Measurements from ENCODE around the gene DDI1.

GRCh38 chr11:104009744-104010143, 26.7 kb upstream of the DDI1 start:
- TF ChIP-seq POLR2A (IDR thresholded peaks at IDR 0.05) (no peak), CTCF (IDR thresholded peaks at IDR 0.05) (no peak)

Data from uterus (tissue), 2 donors.